Smooth muscle cell (in vitro differentiated cells): ENCODE measurements around the gene FUT9. TPM values are rescaled to one million over a fixed set of nuclear protein-coding genes. Genes with fewer than 3 reads are reported as not detected.

Experiments used
- DNase-seq: peaks from one replicate; lab custom pipeline; 2025; ENCODE audit not compliant: unreplicated experiment; lab: John Stamatoyannopoulos, UW
- H2AFZ ChIP-seq: fragments of 200-600 bp; sonication (generic); 2 replicates; pipeline ENCODE4 v1.6.0; 2016; ENCODE audit warnings: antibody characterized with exemption, low read depth, mild to moderate bottlenecking
- H3F3A ChIP-seq: fragments of 200-600 bp; sonication (generic); 2 replicates; pipeline ENCODE4 v1.6.0; 2017; ENCODE audit warnings: antibody characterized with exemption, low read depth
- H3K27ac ChIP-seq: fragments of 200-600 bp; sonication (generic); 2 replicates; pipeline ENCODE4 v1.5.1; 2016; ENCODE audit warnings: low read depth, mild to moderate bottlenecking
- H3K27me3 ChIP-seq: fragments of 200-600 bp; sonication (generic); 2 replicates; pipeline ENCODE4 v1.6.1; 2016; ENCODE audit warnings: low read depth, mild to moderate bottlenecking
- H3K36me3 ChIP-seq: fragments of 200-600 bp; sonication (generic); 2 replicates; pipeline ENCODE4 v1.5.1; 2016; ENCODE audit warnings: low read depth
- H3K4me1 ChIP-seq: fragments of 200-600 bp; sonication (generic); 2 replicates; pipeline ENCODE4 v1.5.1; 2016; ENCODE audit warnings: low read depth
- H3K4me2 ChIP-seq: fragments of 200-600 bp; sonication (generic); 2 replicates; pipeline ENCODE4 v1.6.0; 2016; ENCODE audit warnings: mild to moderate bottlenecking
- H3K4me3 ChIP-seq: fragments of 200-600 bp; sonication (generic); 2 replicates; pipeline ENCODE4 v1.5.1; 2016; ENCODE audit warnings: mild to moderate bottlenecking
- H3K79me2 ChIP-seq: fragments of 200-600 bp; sonication (generic); 2 replicates; pipeline ENCODE4 v1.6.0; 2016; ENCODE audit warnings: low read depth, mild to moderate bottlenecking
- H3K9ac ChIP-seq: fragments of 200-600 bp; sonication (generic); 2 replicates; pipeline ENCODE4 v1.6.0; 2016; ENCODE audit warnings: low read depth
- H3K9me3 ChIP-seq: fragments of 200-600 bp; sonication (generic); replicated peaks from 2 replicates; pipeline ENCODE4 v1.5.1; 2016; ENCODE audit warnings: low read depth
- H4K20me1 ChIP-seq: fragments of 200-600 bp; sonication (generic); 2 replicates; pipeline ENCODE4 v1.6.0; 2016; ENCODE audit warnings: low read depth
- WGBS: methylation state at CpG from one replicate; pipeline ENCODE4 v1.1.7; 2016; ENCODE audit warnings: low lambda C conversion rate; 5-methylcytosine and 5-hydroxymethylcytosine counted together
- polyA plus RNA-seq: library from polyadenylated mRNA; unstranded; fragments of >200 nt; fragmentation: Nextera tagmentation; extraction: Ambion mirVana; gene quantifications from 2 replicates; pipeline ENCODE4 v1.2.1, GENCODE V29; 2016
- total RNA-seq: library from RNA; depleted of rRNA; stranded (reverse); fragments of >200 nt; gene quantifications from 2 replicates; pipeline ENCODE4 v1.2.3, GENCODE V29; 2014
- TF ChIP-seq, protein P1 (sequence below): fragments of 200-600 bp; sonication (generic); IDR thresholded peaks from 2 replicates; pipeline ENCODE4 v1.5.1; 2017; ENCODE audit warnings: borderline replicate concordance, mild to moderate bottlenecking, antibody characterized with exemption; ENCODE audit not compliant: insufficient read depth, poor library complexity, severe bottlenecking

FUT9 gene
- total and polyA plus RNA-seq, 2 experiments from 2014 or later: 0.04 TPM; not detected in 1

GRCh38 chr6:96138406-96138805 is 122.6 kb downstream of the FUT9 start:
- no peaks in the 10 kb centered on the region for H3K9me3 ChIP-seq
- H3F3A ChIP-seq: no peaks in the 10 kb centered on the region
- DNase-seq: no peak
- H4K20me1 ChIP-seq: no peaks in the 10 kb centered on the region
- H3K4me1 ChIP-seq: no peaks in the 10 kb centered on the region
- H3K4me2 ChIP-seq: no peak overlapping the region
- TF ChIP-seq, protein P1, sequence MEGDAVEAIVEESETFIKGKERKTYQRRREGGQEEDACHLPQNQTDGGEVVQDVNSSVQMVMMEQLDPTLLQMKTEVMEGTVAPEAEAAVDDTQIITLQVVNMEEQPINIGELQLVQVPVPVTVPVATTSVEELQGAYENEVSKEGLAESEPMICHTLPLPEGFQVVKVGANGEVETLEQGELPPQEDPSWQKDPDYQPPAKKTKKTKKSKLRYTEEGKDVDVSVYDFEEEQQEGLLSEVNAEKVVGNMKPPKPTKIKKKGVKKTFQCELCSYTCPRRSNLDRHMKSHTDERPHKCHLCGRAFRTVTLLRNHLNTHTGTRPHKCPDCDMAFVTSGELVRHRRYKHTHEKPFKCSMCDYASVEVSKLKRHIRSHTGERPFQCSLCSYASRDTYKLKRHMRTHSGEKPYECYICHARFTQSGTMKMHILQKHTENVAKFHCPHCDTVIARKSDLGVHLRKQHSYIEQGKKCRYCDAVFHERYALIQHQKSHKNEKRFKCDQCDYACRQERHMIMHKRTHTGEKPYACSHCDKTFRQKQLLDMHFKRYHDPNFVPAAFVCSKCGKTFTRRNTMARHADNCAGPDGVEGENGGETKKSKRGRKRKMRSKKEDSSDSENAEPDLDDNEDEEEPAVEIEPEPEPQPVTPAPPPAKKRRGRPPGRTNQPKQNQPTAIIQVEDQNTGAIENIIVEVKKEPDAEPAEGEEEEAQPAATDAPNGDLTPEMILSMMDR: no peak
- H3K4me3 ChIP-seq: no peak overlapping the region
- no peaks in the 10 kb centered on the region for H3K27me3 ChIP-seq
- H2AFZ ChIP-seq: no peak overlapping the region
- no peaks in the 10 kb centered on the region for H3K36me3 ChIP-seq
- no peak overlapping the region for H3K9ac ChIP-seq
- H3K27ac ChIP-seq: no peak overlapping the region
- 95% methylated on average over 2 of the region's 2 CpGs for WGBS
- no peaks in the 10 kb centered on the region for H3K79me2 ChIP-seq

DNA sequence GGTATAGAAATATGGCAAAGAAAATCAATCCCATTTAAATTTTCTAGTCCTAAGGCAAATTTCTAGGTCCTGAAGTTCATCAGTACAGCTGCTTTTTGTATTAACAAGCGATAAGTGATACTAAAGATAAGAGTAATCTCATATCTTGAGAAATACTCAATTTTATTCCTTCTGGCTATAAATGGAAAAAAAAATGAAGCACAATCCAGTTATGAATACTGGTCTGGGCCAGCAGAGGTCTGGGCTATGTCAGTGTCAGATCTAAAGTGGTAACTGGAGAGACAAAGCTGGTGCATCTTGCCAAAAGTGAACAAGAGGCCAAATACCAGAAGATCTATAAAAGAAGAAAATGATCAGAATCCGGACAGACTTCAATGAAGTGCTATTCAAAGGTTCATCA is 126.4 kb downstream of the FUT9 start:
- Histone ChIP-seq H3F3A (no peaks in the 10 kb centered on the region), H3K27me3 (no peaks in the 10 kb centered on the region), H4K20me1 (no peaks in the 10 kb centered on the region), H3K36me3 (no peaks in the 10 kb centered on the region), H3K9me3 (no peaks in the 10 kb centered on the region), H3K9ac (no peak overlapping the region), H3K4me2 (no peak overlapping the region), H3K4me3 (no peak overlapping the region), H3K4me1 (no peaks in the 10 kb centered on the region), H2AFZ (no peak overlapping the region), H3K79me2 (no peaks in the 10 kb centered on the region), H3K27ac (no peak overlapping the region)
- WGBS: 50% methylated on average over 2 of the region's 2 CpGs
- DNase-seq: no peak
- TF ChIP-seq, protein P1: no peak

GRCh38 chr6:96150431-96150830 is 134.7 kb downstream of the FUT9 start:
- Histone ChIP-seq H3K27me3 (no peaks in the 10 kb centered on the region), H3K36me3 (no peaks in the 10 kb centered on the region), H3F3A (no peaks in the 10 kb centered on the region), H3K4me2 (no peak overlapping the region), H2AFZ (no peak overlapping the region), H4K20me1 (no peaks in the 10 kb centered on the region), H3K79me2 (no peaks in the 10 kb centered on the region), H3K9ac (no peak overlapping the region), H3K4me1 (no peaks in the 10 kb centered on the region), H3K27ac (no peak overlapping the region), H3K4me3 (no peak overlapping the region), H3K9me3 (no peaks in the 10 kb centered on the region)
- 63% methylated on average over 2 of the region's 2 CpGs for WGBS
- DNase-seq: no peak
- TF ChIP-seq, protein P1: no peak

DNA sequence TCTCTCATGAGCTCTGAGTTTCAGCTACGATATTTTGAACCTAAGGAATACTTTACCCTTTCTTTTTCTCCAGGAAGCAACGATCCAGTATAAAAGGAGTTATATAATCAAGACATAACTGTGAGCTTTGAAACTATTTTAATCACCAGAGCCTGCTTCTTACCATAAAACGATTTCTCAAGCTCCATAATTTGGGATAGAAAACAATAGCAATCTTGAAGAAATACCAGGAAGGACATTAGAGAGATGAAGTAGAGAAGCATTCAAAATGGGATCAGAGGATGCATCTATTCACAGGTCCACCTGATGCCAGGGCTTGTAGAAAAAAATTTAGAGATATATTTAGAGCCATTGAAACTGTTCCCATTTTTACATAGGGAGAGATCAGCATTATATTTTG is 135.9 kb downstream of the FUT9 start:
- no peaks in the 10 kb centered on the region for H3K9me3 ChIP-seq
- H4K20me1 ChIP-seq: no peaks in the 10 kb centered on the region
- H3K27me3 ChIP-seq: no peaks in the 10 kb centered on the region
- H3K4me2 ChIP-seq: no peak overlapping the region
- H3K4me1 ChIP-seq: no peaks in the 10 kb centered on the region
- TF ChIP-seq, protein P1: no peak
- no peak overlapping the region for H3K27ac ChIP-seq
- no peak overlapping the region for H2AFZ ChIP-seq
- 81% methylated on average over 3 of the region's 3 CpGs for WGBS
- no peaks in the 10 kb centered on the region for H3K79me2 ChIP-seq
- H3K36me3 ChIP-seq: no peaks in the 10 kb centered on the region
- no peak overlapping the region for H3K4me3 ChIP-seq
- no peak overlapping the region for H3K9ac ChIP-seq
- no peaks in the 10 kb centered on the region for H3F3A ChIP-seq
- no peak for DNase-seq
